ENCODE data around the gene HSPG2. TPM values are rescaled to one million over a fixed set of nuclear protein-coding genes. Genes with fewer than 3 reads are reported as not detected.
A peak's percentile ranks its signal among the peaks of the same experiment; 100 is the strongest.

The HSPG2 gene
- total and polyA plus RNA-seq, 2 of the 13 experiments (the other 11 are each of a cell fraction or from before 2014, with no cell fraction given), result 9.1 to 13.1 TPM

- Histone ChIP-seq H3K4me3 (replicated peaks in 1 of 3; ENCODE audit: insufficient read depth in 1 of 3, low read depth in 2 of 3, low read length in 3 of 3) (peak overlapping the region in 1 of 3 experiments; percentile 51; a peak in 1 of 6 replicates), H3K36me3 (replicated peaks in 1 of 2; ENCODE audit: control insufficient read depth in 1 of 2, insufficient read depth in 2 of 2, low read length in 2 of 2) (no peaks in the 10 kb centered on the region), H3K4me1 (ENCODE audit: insufficient read depth, low read length) (peaks cover 46% of the 10 kb centered on the region), H3K27ac (ENCODE audit: extremely low read length, insufficient read depth, low read length) (no peak overlapping the region), H3K4me2 (ENCODE audit: low read depth, low read length) (peak overlapping the region; percentile 85), H3K27me3 (ENCODE audit: control insufficient read depth in 1 of 2, insufficient read depth in 2 of 2, low read length in 2 of 2) (peaks cover 2 to 28% of the 10 kb centered on the region in 2 experiments; a peak in 4 of 5 replicates), H3K9me3 (ENCODE audit: low read length) (no peaks in the 10 kb centered on the region), H3K79me2 (ENCODE audit: insufficient read depth, low read length) (no peaks in the 10 kb centered on the region), H3K9ac (ENCODE audit: insufficient read depth, low read depth, low read length) (no peak overlapping the region), H2AFZ (ENCODE audit: low read length) (no peak overlapping the region), H4K20me1 (ENCODE audit: insufficient read depth, low read length) (no peaks in the 10 kb centered on the region)
- WGBS (ENCODE audit: low lambda C conversion rate), result 5% methylated on average over 4 of the region's 9 CpGs
- FAIRE-seq (no peak), DNase-seq (ENCODE audit: low spot score) (no peak), ATAC-seq (peak; percentile 34)
- ChIA-PET CTCF (ENCODE audit: low intra/inter-chr PET ratio, low total read pairs) (no interaction called here), POLR2A (interaction anchor here (0.6 to 1.2 kb wide), 3 partner anchors 34 to 286 kb away, joined by 3 to 6 read pairs (median 3); no protein-coding TSS in a partner anchor)
- in situ Hi-C loops (cut with HindIII; ENCODE audit: extremely low pct_ligation_motif_present, low pct_unique_long_range_greater_than_20kb), result loop anchor here (5.0 kb wide), 1 partner anchor 43 kb away; no protein-coding TSS in a partner anchor
- no TSS peak for BruUV-seq (replicated peaks)
- intact Hi-C loops (cut with micrococcal nuclease; ENCODE audit: unreplicated experiment), result no loop called here
- TF ChIP-seq KLF9 (CRISPR knock-in tag; IDR thresholded peaks at IDR 0.05; ENCODE audit: low read depth) (no peak), MXD4 (CRISPR knock-in tag; IDR thresholded peaks at IDR 0.05) (0 out of 2 replicates have a peak, but pooled peaks have one; percentile 35), SPEN (CRISPR knock-in tag; IDR thresholded peaks at IDR 0.05; ENCODE audit: low read depth) (peak; percentile 36; the same call in 1 of the 2 replicates), TAF15 (IDR thresholded peaks at IDR 0.05; ENCODE audit: low read depth, low read length, poor library complexity, severe bottlenecking) (no peak), SMAD1 (CRISPR knock-in tag; IDR thresholded peaks at IDR 0.05; ENCODE audit: borderline replicate concordance, low read depth) (no peak), ZNF331 (CRISPR knock-in tag; IDR thresholded peaks at IDR 0.05) (peak; percentile 15; the same call in 1 of the 2 replicates), ZFX (CRISPR knock-in tag; IDR thresholded peaks at IDR 0.05; ENCODE audit: low read depth) (peak; percentile 69), CTCF (CRISPR knock-in tag; IDR thresholded peaks at IDR 0.05) (0 out of 2 replicates have a peak, but pooled peaks have one; percentile 4), ZNF768 (CRISPR knock-in tag; IDR thresholded peaks at IDR 0.05) (peak; percentile 55), SIN3A (IDR thresholded peaks at IDR 0.05; ENCODE audit: borderline replicate concordance, low read depth, low read length) (no peak), PAXIP1 (CRISPR knock-in tag; conservative IDR thresholded peaks at IDR 0.05) (peak; percentile 38; the same call in 1 of the 2 replicates), HNF4A (CRISPR knock-in tag; IDR thresholded peaks at IDR 0.05) (0 out of 2 replicates have a peak, but pooled peaks have one; percentile 9), CBX1 (IDR thresholded peaks at IDR 0.05; ENCODE audit: low read depth) (no peak), ZNF605 (CRISPR knock-in tag; IDR thresholded peaks at IDR 0.05) (0 out of 2 replicates have a peak, but pooled peaks have one; percentile 32), ETV5 (CRISPR knock-in tag; IDR thresholded peaks at IDR 0.05; ENCODE audit: borderline replicate concordance) (0 out of 2 replicates have a peak, but pooled peaks have one; percentile 20), TBX2 (CRISPR knock-in tag; IDR thresholded peaks at IDR 0.05; ENCODE audit: borderline replicate concordance) (no peak), FOXO4 (CRISPR knock-in tag; conservative IDR thresholded peaks at IDR 0.05) (0 out of 2 replicates have a peak, but pooled peaks have one; percentile 2)
Measured at GRCh38 chr1:21955501-21956281, 18.6 kb upstream of the HSPG2 start.
